Astrocyte of the hippocampus (primary cell): ENCODE measurements around the gene CBR1.
"Not testable (repeated sequence)": the region's sequence is repeated elsewhere in the genome, so short reads cannot be mapped to it uniquely, and the experiment has no call there.

ENCODE experiments used
- DNase-seq: peaks from one replicate; pipeline ENCODE4 v3.0.0; 2011; ENCODE audit warnings: low read depth, low spot score

The CBR1 gene

DNA sequence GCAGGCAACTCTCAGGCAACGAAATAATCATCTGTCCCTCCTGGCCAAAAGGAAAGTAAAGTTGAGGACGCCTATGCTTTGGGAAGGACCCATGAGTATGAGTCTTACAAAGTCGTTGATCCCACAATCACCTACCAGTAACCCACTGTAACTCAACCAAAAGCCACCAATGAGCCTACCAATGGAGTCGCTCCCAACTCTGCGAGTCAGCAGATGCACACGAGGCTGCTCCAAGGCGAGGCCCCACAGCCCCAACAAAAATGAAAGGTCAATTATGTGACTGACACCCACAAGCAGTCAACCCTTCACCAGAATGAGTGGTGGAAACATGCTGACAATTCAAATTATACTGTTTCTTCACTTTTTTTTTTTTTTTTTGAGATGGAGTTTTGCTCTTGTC, 21.5 kb upstream of the CBR1 start:
- DNase-seq = no peak

DNA sequence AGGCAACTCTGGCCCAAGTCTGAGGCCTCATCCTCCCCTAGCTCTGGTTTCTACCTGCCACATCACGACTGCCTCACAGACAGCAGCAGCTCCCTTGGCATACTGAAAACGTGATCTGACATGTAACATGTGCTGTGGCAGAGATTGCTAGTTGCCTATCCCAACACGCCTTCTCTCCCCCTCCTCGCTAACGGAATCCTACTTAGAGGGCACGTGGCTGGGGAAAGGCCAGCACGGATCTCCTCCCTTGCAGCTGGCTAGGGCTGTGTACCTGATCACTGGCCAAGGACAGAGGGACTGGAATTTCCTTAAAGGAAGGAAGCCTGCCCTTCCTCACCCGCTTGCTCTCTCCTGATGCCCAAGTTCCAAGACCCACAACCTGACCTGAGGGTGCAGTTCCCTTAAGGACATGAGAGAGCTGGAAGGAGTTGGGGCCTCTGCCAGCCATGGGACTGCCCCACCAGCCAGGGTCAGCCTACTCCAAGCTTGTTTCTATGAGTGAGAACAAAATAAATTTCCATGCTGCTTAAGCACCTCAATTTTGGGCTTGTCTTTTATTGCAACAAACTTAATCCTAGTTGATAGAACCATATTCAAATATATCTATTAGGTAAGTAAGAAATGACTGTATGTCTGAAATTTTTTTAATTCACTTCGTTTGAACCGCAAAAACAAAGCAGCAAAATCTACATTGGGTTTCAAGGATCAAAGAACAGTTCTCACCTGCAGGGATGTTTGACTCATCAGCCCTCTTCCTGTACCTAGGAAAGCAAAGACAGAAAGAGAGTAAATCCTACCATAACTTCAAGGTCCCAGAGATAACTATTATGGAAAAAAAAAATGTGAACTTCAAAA, 16.7 kb upstream of the CBR1 start:
- no peak for DNase-seq

GRCh38 chr21:36053715-36054062, 16.1 kb upstream of the CBR1 start:
- no peak for DNase-seq

- no peak for DNase-seq
Observed at GRCh38 chr21:36055551-36055950, 14.3 kb upstream of the CBR1 start.

GRCh38 chr21:36059823-36060158, 10.0 kb upstream of the CBR1 start:
- no peak for DNase-seq

DNA sequence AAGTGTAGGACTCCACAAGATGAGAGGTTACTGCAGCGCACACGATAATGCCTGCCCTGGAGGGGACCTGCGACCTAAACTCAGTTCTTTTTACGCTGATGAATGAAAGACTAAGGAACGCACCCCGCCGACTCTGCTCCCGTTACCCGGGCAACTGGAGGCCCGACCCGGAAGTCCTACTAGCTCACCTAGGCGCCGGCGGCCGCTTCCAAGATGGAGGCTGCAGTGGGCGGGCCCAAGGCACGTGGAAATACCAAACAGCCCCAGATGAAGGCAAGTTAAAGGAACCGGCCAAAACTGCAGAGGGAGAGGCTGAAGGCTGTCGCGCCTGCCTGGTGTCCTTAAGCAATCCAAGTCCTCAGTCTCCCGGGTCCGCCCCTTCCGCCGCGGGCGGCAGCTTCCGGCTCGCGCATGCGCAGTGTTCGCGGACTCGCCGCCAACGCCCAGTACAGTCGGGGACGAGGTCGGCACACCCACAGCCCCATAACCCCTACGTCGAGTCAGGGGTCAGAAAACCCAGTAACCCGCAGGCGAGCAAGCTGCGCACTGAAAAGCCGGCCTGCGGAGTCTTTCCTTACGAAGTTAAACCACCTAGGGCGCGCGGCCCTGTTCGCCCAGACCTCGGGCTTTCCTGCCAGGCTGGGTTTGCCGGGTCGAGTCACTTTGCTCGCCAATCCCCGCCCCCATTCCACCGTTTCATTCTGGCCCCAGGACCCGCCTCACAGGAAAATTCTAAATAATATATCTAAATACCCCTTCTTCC, 9.5 kb upstream of the CBR1 start, which contains the start of gene SETD4:
Gene SETD4 (minus strand): TSS at position 368 of the 763 bp plus-strand sequence. CDS start 1,638 bp downstream, outside the sequence.
- peak; percentile 95 for DNase-seq

GRCh38 chr21:36061445-36061844, 8.4 kb upstream of the CBR1 start:
- DNase-seq = no peak

- no peak for DNase-seq
Observed at GRCh38 chr21:36063375-36064084, 6.3 kb upstream of the CBR1 start.

GRCh38 chr21:36064085-36064460, 5.8 kb upstream of the CBR1 start:
- DNase-seq = no peak

DNA sequence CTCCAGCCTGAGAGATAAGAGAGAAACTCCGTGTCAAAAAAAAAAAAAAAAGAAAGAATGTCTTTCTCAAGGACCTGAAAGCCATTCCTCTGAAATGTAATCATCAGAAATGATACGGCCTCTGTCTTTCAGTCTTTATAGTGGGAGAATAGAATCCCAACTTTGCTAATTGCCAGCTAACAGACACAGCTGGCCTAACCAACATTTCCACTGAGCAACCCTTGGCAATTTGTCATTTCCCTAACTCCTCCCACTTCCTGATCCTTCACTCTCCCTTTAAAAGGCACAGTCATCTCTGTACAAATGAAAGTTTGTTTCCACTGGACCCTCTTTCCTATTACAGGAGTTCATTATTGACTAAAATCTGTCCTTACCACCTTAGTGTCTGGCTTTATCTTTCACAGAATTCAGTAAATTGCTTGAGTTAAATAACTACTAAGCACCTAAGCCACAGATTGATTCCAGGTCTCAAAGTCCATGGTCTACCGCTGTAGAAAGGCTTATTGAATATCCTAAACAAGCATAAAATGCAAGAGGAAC, 4.3 kb upstream of the CBR1 start:
- DNase-seq = no peak

- DNase-seq = no peak
Observed at GRCh38 chr21:36068748-36069398, 951 bp upstream of the CBR1 start.

GRCh38 chr21:36070999-36071398, 1.2 kb downstream of the CBR1 start:
- no peak for DNase-seq

- DNase-seq = no peak
Observed at GRCh38 chr21:36072453-36073162, 2.8 kb downstream of the CBR1 start.

- no peak for DNase-seq
Observed at GRCh38 chr21:36073181-36073580, 3.4 kb downstream of the CBR1 start.

DNA sequence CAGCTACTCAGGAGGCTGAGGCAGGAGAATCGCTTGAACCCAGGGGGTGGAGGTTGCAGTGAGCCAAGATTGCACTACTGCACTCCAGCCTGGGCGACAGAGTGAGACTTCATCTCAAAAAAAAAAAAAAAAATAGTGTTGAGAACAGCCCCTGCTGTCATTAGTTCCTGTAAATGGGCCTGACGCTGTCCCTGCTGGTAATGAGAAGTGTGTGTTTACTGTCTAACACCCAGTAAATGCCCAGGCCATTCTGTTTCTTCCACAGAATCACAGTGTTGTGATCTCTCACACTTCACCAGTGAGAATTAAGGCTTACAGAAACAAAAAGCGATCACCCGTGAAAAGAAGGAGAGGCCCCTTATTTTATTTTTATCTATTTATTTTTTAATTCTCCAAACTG, 4.1 kb downstream of the CBR1 start:
- not testable (repeated sequence) for DNase-seq

- DNase-seq = no peak
Observed at GRCh38 chr21:36075171-36075570, 5.3 kb downstream of the CBR1 start.

DNA sequence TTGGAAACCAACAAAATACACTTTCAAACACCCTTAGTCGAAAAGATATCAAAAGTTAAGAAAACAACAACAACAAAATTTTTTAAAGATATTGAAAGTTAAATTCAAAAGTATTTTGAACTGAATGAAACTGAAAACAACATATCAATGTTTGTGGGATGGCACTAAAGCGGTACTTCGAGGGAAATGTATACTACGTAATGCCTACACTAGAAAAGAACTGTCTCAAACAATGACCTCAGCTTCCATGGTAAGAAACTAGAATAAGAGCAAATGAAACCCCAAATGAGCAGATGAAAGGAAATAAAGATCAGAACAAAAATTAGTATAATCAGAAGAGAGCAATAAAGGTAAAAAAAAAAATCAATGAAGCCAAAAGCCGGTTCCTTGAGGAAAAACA, 6.1 kb downstream of the CBR1 start:
- DNase-seq = no peak

GRCh38 chr21:36076878-36077655, 7.2 kb downstream of the CBR1 start:
- no peak for DNase-seq

- DNase-seq = no peak
Observed at GRCh38 chr21:36077758-36078157, 7.9 kb downstream of the CBR1 start.

DNA sequence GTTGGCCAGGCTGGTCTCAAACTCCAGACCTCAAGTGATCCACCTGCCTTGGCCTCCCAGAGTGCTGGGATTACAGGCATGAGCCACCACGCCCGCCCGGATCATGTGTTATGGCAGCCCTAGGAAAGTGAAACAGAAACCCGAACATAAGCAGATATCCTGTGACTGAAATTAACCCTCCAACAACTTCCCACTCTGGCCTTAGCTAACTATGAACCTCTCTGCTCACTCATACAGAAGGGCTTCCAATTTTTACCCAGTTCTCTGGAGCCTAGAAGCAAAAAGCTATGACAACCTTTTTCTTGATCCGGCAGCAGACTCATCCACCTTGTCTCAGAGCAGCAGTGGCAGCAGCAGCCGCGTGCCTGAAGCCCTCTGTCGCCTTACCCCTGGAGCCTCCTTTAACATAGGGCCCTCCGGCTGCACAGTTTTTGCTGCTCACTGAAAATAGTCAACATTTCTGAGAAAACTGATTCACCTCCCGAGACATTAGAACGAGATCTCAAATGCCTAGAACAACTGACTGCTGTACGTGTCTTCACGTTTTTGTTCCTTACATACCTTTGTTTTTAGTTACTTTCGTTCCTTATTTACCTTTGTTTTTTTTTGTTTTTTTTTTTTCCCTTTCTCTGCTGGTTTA, 9.3 kb downstream of the CBR1 start:
- DNase-seq = no peak
